Stomach (tissue), 9 donors: ENCODE data around the gene HCK. TPM values are rescaled to one million over a fixed set of nuclear protein-coding genes. Genes with fewer than 3 reads are reported as not detected.

Source experiments
- DNase-seq, 2 donors: peaks; one replicate each; pipeline versions ENCODE4 v3.0.0 to v3.0.0-alpha.2; 2013 to 2019
- H3K27ac ChIP-seq, 5 donors: fragments of 200-600 bp in 4 of 5; sonication (generic) in 4 of 5; one replicate each; pipeline ENCODE4 v1.5.1; 2013 to 2019; ENCODE audit warnings: mild to moderate bottlenecking in 1 of 5, moderate library complexity in 1 of 5
- H3K27me3 ChIP-seq, 3 donors: fragments of 200-600 bp; sonication (generic); one replicate each; pipeline ENCODE4 v1.5.1; 2017 to 2019; ENCODE audit warnings: mixed run types in 1 of 3
- H3K36me3 ChIP-seq, 4 donors: fragments of 200-600 bp; sonication (generic); 1 replicate in 3 of 4; 2 replicates in 1 of 4; pipeline ENCODE4 v1.5.1; 2016 to 2019
- H3K4me1 ChIP-seq, 4 donors: fragments of 200-600 bp; sonication (generic); one replicate each; pipeline ENCODE4 v1.5.1; 2016 to 2019
- H3K4me3 ChIP-seq, 4 donors: fragments of 200-600 bp; sonication (generic) in 3 of 4; one replicate each; pipeline ENCODE4 v1.5.1; 2016 to 2019; ENCODE audit warnings: mild to moderate bottlenecking in 1 of 4
- H3K9me3 ChIP-seq, 4 donors: fragments of 200-600 bp; sonication (generic); one replicate each; pipeline ENCODE4 v1.5.1; 2016 to 2019
- CTCF ChIP-seq, 7 experiments: fragments of 450-650 bp in 4 of 7; fragments of 200-600 bp in 3 of 7; sonication (generic) in 3 of 7; IDR thresholded peaks; one replicate each; pipeline ENCODE4 v1.5.1; 2016 to 2019; ENCODE audit warnings: antibody characterized with exemption in 7 of 7, control low read depth in 2 of 7, mild to moderate bottlenecking in 1 of 7
- EP300 ChIP-seq: sonication (generic); formaldehyde crosslinking; IDR thresholded peaks from one replicate; pipeline ENCODE4 v1.6.1; 2017; ENCODE audit warnings: antibody characterized with exemption
- POLR2A ChIP-seq, 4 donors: fragments of 450-650 bp; IDR thresholded peaks; one replicate each; pipeline ENCODE4 v1.6.1; 2016; ENCODE audit warnings: antibody characterized with exemption in 4 of 4, control low read depth in 2 of 4, mild to moderate bottlenecking in 1 of 4, moderate library complexity in 1 of 4
- POLR2AphosphoS5 ChIP-seq, 3 donors: sonication (generic); formaldehyde crosslinking; IDR thresholded peaks; one replicate each; pipeline ENCODE4 v1.6.1; 2016; ENCODE audit warnings: antibody characterized with exemption in 3 of 3
- WGBS, 5 donors: extraction: QIAGEN DNeasy Blood & Tissue Kit in 3 of 5; methylation state at CpG; one replicate each; pipeline versions ENCODE4 v1.1.5 to v1.1.7; 2013 to 2018; 5-methylcytosine and 5-hydroxymethylcytosine counted together
- intact Hi-C: fragments of 100-400 bp; cut with DNase I; formaldehyde crosslinking; loops from one replicate; pipeline ENCODE4 v1.15.1; 2023; ENCODE audit warnings: low total_unique reads
- polyA plus RNA-seq, 3 donors: library from polyadenylated mRNA; stranded (reverse); fragments of 200-250 nt; gene quantifications; one replicate each; pipeline ENCODE4 v1.2.3, GENCODE V29; 2013
- total RNA-seq, 5 donors: library from RNA; depleted of rRNA; stranded (reverse); fragments of >200 nt; gene quantifications; one replicate each; pipeline versions ENCODE4 v1.1.0 to v1.2.3, GENCODE V29; 2014 to 2016
- donor health status: healthy with polysubstance abuse.
- donor health status: Bipolar disorder and iron deficiency.
- donor health status: healthy.

HCK gene
- total and polyA plus RNA-seq, 8 donors, result 1.3 to 14.7 (median 4.9) TPM; not detected in 1

- intact Hi-C loops, result no loop called here
- no peak for DNase-seq
- Histone ChIP-seq H3K4me1 (peaks cover 0 to 6% (median 0%) of the 10 kb centered on the region in 4 donors), H3K27me3 (peaks cover 0 to 37% (median 0%) of the 10 kb centered on the region in 3 donors), H3K9me3 (no peaks in the 10 kb centered on the region), H3K27ac (no peak overlapping the region), H3K36me3 (peaks cover 0 to 7% (median 0%) of the 10 kb centered on the region in 4 donors), H3K4me3 (no peak overlapping the region)
- WGBS, 5 donors, result 71 to 93% (median 85%) methylated on average over 1 of the region's 1 CpG
- TF ChIP-seq CTCF (IDR thresholded peaks at IDR 0.05), result no peak
- no peak for TF ChIP-seq EP300
- no peak for TF ChIP-seq POLR2A (IDR thresholded peaks at IDR 0.05)
- TF ChIP-seq POLR2AphosphoS5 (IDR thresholded peaks at IDR 0.05), result no peak
These were observed 23.5 kb downstream of the HCK start for GRCh38 chr20:32075534-32075933.

GRCh38 chr20:32077190-32077589 lies 25.1 kb downstream of the HCK start:
- peaks cover 0 to 39% (median 0%) of the 10 kb centered on the region in 3 donors for H3K27me3 ChIP-seq
- no peak overlapping the region for H3K4me3 ChIP-seq
- no peaks in the 10 kb centered on the region for H3K9me3 ChIP-seq
- DNase-seq, result no peak
- H3K36me3 ChIP-seq, result peaks cover 0 to 7% (median 0%) of the 10 kb centered on the region in 4 donors
- TF ChIP-seq EP300 (no peak), POLR2A (IDR thresholded peaks at IDR 0.05) (no peak), CTCF (IDR thresholded peaks at IDR 0.05) (no peak), POLR2AphosphoS5 (IDR thresholded peaks at IDR 0.05) (no peak)
- H3K4me1 ChIP-seq, result no peaks in the 10 kb centered on the region
- 66 to 80% (median 74%) methylated on average over 4 of the region's 4 CpGs for WGBS, 5 donors
- intact Hi-C loops, result no loop called here
- no peak overlapping the region for H3K27ac ChIP-seq

GRCh38 chr20:32078322-32078721 lies 26.3 kb downstream of the HCK start:
- WGBS, 5 donors, result 78 to 96% (median 91%) methylated on average over 5 of the region's 5 CpGs
- Histone ChIP-seq H3K4me1 (no peaks in the 10 kb centered on the region), H3K9me3 (no peaks in the 10 kb centered on the region), H3K27ac (no peak overlapping the region), H3K36me3 (peaks cover 0 to 7% (median 0%) of the 10 kb centered on the region in 4 donors), H3K4me3 (no peak overlapping the region), H3K27me3 (peaks cover 0 to 49% (median 0%) of the 10 kb centered on the region in 3 donors)
- TF ChIP-seq CTCF (IDR thresholded peaks at IDR 0.05) (no peak), POLR2A (IDR thresholded peaks at IDR 0.05) (no peak), POLR2AphosphoS5 (IDR thresholded peaks at IDR 0.05) (no peak), EP300 (no peak)
- intact Hi-C loops, result no loop called here
- DNase-seq, result no peak

- Histone ChIP-seq H3K27ac (no peak overlapping the region), H3K4me1 (no peaks in the 10 kb centered on the region), H3K4me3 (no peak overlapping the region), H3K36me3 (peaks cover 0 to 5% (median 0%) of the 10 kb centered on the region in 4 donors), H3K27me3 (peaks cover 0 to 51% (median 0%) of the 10 kb centered on the region in 3 donors), H3K9me3 (no peaks in the 10 kb centered on the region)
- DNase-seq, result no peak
- intact Hi-C loops, result no loop called here
- TF ChIP-seq POLR2A (IDR thresholded peaks at IDR 0.05), result no peak
- TF ChIP-seq POLR2AphosphoS5 (IDR thresholded peaks at IDR 0.05), result no peak
- no peak for TF ChIP-seq EP300
- no peak for TF ChIP-seq CTCF (IDR thresholded peaks at IDR 0.05)
These were observed 26.7 kb downstream of the HCK start for GRCh38 chr20:32078791-32079190.
